Measurements from ENCODE around the gene TRDMT1.

TRDMT1 gene

DNA sequence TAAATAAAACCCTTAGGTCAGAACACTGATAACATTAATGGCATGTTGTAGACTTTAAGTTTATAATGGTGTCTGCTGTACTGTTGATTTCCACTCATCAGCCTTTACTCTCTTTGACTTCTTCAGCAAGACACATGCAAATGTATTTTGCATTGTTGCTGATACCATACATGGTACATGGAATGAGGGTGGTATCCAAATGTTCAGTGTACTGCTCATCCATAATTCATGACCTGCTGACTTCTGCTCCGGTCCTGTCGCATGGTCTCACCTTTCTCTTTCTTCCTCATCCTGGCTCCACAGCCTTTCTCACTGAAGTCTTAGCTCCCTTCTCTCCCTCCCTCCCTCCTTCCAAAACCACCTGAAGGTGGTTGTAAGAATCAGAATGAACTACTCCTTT is 67.2 kb downstream of the TRDMT1 start:
- no peak overlapping the region for H3K4me3 ChIP-seq (replicated peaks in 1 of 2; ENCODE audit: low read depth in 2 of 2, low read length in 2 of 2)
- TF ChIP-seq, protein P1, sequence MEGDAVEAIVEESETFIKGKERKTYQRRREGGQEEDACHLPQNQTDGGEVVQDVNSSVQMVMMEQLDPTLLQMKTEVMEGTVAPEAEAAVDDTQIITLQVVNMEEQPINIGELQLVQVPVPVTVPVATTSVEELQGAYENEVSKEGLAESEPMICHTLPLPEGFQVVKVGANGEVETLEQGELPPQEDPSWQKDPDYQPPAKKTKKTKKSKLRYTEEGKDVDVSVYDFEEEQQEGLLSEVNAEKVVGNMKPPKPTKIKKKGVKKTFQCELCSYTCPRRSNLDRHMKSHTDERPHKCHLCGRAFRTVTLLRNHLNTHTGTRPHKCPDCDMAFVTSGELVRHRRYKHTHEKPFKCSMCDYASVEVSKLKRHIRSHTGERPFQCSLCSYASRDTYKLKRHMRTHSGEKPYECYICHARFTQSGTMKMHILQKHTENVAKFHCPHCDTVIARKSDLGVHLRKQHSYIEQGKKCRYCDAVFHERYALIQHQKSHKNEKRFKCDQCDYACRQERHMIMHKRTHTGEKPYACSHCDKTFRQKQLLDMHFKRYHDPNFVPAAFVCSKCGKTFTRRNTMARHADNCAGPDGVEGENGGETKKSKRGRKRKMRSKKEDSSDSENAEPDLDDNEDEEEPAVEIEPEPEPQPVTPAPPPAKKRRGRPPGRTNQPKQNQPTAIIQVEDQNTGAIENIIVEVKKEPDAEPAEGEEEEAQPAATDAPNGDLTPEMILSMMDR (IDR thresholded peaks at IDR 0.05; ENCODE audit: low read depth, low read length), result no peak
- DNase-seq (ENCODE audit: low read depth in 2 of 2), result no peak

DNA sequence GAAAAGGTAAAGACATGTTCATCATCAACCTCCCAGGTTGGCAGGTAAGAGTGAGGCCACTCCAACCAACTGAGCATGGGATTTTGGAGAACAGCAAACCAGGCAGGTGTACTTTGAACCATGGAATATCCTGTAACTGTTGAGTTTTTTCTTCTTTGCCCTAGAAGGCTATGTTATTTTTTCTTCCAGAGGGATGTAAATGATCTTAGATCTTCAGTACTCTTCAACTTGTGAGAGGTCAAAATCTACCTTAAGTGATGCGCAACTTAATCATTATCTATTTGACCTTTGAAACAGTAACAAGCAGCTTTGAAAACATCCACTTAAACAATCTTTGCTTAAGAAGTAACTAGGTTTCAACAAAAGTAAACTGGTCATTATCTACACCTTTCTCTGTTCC is 71.7 kb downstream of the TRDMT1 start, which contains the start of gene CUBN:
CUBN (minus strand) TSS at position 71 of the 400 bp plus-strand sequence; CDS start at position 25, 46 bp downstream.
- DNase-seq (ENCODE audit: low read depth in 2 of 2), result no peak
- no peak within 1 kb of the TSS for H3K4me3 ChIP-seq (replicated peaks in 1 of 2; ENCODE audit: low read depth in 2 of 2, low read length in 2 of 2)
- TF ChIP-seq, protein P1 (IDR thresholded peaks at IDR 0.05; ENCODE audit: low read depth, low read length), result no peak

GRCh38 chr10:17128261-17128660 is 73.2 kb downstream of the TRDMT1 start:
- no peak overlapping the region for H3K4me3 ChIP-seq (replicated peaks in 1 of 2; ENCODE audit: low read depth in 2 of 2, low read length in 2 of 2)
- DNase-seq (ENCODE audit: low read depth in 2 of 2), result no peak
- TF ChIP-seq, protein P1 (IDR thresholded peaks at IDR 0.05; ENCODE audit: low read depth, low read length), result no peak

GRCh38 chr10:17126327-17126726 is 75.1 kb downstream of the TRDMT1 start:
- no peak for DNase-seq (ENCODE audit: low read depth in 2 of 2)
- TF ChIP-seq, protein P1 (IDR thresholded peaks at IDR 0.05; ENCODE audit: low read depth, low read length), result no peak
- H3K4me3 ChIP-seq (replicated peaks in 1 of 2; ENCODE audit: low read depth in 2 of 2, low read length in 2 of 2), result no peak overlapping the region

DNA sequence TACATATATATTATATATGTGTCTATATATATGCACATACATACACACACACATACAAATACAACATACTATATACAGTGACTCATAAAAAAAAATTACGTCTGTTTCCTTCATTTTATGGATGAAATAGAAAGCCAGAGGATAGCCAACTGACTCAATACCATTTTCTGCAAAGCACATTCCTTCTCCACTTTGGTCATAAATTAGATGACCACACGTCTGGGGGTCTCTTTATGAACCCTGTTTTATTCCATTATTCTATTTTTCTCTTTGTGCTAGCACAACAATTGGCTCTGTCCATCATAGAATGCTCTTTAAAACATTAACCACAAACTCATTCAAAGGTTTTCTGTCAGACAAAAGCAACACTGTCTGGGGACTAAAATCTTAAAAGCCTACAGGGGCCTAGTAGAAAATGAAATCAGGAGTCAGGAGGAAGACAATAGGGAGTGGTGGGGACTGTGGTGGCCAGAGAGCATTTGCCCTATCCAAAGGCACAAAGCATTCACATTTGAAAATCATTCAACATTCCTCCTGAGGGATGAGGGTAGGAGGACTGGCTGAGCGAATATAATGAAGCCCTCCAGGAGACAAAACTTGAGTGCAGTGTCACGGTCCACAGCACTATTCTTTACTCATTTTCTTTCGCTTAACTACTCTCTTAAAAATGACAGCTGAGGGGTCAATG is 76.1 kb downstream of the TRDMT1 start:
- TF ChIP-seq, protein P1 (IDR thresholded peaks at IDR 0.05; ENCODE audit: low read depth, low read length), result no peak
- H3K4me3 ChIP-seq (replicated peaks in 1 of 2; ENCODE audit: low read depth in 2 of 2, low read length in 2 of 2), result no peak overlapping the region
- no peak for DNase-seq (ENCODE audit: low read depth in 2 of 2)

DNA sequence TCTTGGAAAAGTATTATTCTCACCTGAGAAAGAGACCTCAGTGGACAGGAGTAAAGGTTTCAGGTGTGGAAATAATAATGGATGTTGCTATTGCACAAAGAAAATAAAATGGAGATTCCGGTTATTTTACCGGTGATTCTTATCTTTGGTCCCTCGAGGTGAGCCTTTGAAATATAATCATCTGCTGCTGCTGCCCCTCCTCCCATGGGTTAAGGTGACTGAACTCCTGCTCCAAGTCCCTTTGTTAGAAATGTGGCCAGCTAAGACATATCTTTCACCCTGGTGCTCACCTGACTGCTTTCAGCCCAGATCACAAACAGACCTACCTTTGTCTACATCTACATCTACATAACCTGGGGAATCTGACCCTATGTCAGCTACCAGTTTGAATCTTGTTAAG is 77.5 kb downstream of the TRDMT1 start:
- no peak overlapping the region for H3K4me3 ChIP-seq (replicated peaks in 1 of 2; ENCODE audit: low read depth in 2 of 2, low read length in 2 of 2)
- no peak for DNase-seq (ENCODE audit: low read depth in 2 of 2)
- TF ChIP-seq, protein P1 (IDR thresholded peaks at IDR 0.05; ENCODE audit: low read depth, low read length), result no peak
